Muscle layer of colon (tissue), 2 donors: ENCODE data around the gene TRAP1.

Source experiments
- H3K27ac ChIP-seq: one replicate; pipeline ENCODE4 v1.7.0; 2013; ENCODE audit warnings: low read depth, mild to moderate bottlenecking, low read length, moderate library complexity
- H3K27me3 ChIP-seq, 2 donors: one replicate each; pipeline ENCODE4 v1.7.0; 2013; ENCODE audit warnings: low read length in 2 of 2, mild to moderate bottlenecking in 2 of 2; ENCODE audit not compliant: insufficient read depth in 2 of 2, control insufficient read depth in 1 of 2
- H3K36me3 ChIP-seq: one replicate; pipeline ENCODE4 v1.7.0; 2013; ENCODE audit warnings: mild to moderate bottlenecking, low read length; ENCODE audit not compliant: insufficient read depth
- H3K4me1 ChIP-seq: one replicate; pipeline ENCODE4 v1.7.0; 2013; ENCODE audit warnings: mild to moderate bottlenecking, low read length; ENCODE audit not compliant: insufficient read depth
- H3K4me3 ChIP-seq, 2 donors: one replicate each; pipeline ENCODE4 v1.7.0; 2013; ENCODE audit warnings: low read length in 2 of 2, low read depth in 1 of 2, mild to moderate bottlenecking in 1 of 2, moderate library complexity in 1 of 2
- H3K9ac ChIP-seq: one replicate; pipeline ENCODE4 v1.7.0; 2013; ENCODE audit warnings: low read length
- H3K9me3 ChIP-seq: one replicate; pipeline ENCODE4 v1.7.0; 2013; ENCODE audit warnings: mild to moderate bottlenecking, low read length
- donor health status: abdominal sarcoma.
- donor health status: Adenocarcinoma of cecum.

Gene TRAP1

DNA sequence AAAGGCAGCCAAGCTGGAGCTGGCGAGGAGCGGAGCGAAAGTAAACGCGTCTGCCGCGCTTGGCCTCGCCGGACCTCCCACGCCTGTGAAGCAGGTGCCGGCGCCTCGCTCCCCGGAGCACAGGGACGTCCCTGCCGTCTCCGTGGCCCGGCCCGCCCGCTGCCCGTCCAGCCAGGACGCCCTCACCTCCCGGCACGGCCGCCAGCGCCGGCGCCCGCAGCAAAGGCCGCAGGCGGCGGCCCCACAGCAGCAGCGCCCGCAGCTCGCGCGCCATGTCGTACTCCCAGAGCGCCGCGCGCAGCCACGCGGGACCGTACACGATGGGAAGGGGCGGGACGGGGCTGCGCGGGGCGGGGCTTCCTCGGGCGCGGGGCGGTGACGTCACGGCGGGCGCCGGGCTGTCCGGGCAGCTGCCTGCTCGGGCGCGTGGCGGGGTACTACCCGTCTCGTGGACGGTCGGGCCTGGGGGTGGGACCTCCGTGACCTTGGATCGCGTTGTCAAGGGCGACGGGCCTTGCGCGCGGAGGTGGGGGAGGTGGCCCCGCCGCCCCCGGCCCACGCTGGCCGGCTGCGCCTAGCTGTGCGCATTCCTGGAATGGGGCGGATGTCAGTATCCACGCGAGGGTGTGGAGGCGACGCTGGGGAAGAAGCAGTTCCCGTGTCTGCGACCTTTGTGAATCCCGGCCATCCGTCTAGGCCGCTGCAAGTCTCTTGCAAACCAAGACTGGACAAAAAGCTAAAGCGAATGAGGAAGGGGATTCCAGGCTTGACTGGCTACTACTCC lies at the start of gene TRAP1:
Gene TRAP1, minus strand, starts transcription at position 290 of the 784 bp plus-strand sequence. Its CDS starts 16 bp downstream, at position 274.
- Histone ChIP-seq H3K9ac (peak within 1 kb of the TSS; percentile 27), H3K27ac (peak within 1 kb of the TSS; percentile 94), H3K4me1 (peaks cover 7% of the 10 kb centered on the region), H3K36me3 (no peaks in the 10 kb centered on the region), H3K9me3 (no peaks in the 10 kb centered on the region), H3K27me3 (no peaks in the 10 kb centered on the region), H3K4me3 (peak within 1 kb of the TSS; percentile 39 to 54)

DNA sequence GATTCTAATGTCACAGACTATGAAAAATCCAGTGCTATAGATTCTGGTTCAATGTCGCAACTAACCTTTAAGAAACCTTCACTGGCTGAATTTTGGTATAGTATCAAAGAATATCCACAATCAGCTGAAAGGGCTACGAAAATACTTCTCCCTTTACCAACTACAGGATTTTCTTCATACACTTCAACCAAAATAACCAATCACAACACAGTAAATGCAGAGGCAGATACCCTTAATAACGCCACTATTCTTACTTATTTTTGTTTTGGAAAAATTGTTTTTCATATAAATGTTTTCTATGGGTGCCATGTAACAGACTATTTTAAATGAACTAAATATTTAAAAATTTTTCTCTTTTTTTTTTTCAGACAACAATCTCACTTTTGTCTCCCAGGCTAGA lies 48.9 kb upstream of the TRAP1 start:
- H3K27me3 ChIP-seq = no peaks in the 10 kb centered on the region
- H3K9ac ChIP-seq = no peak overlapping the region
- H3K9me3 ChIP-seq = no peaks in the 10 kb centered on the region
- no peaks in the 10 kb centered on the region for H3K4me1 ChIP-seq
- no peak overlapping the region for H3K4me3 ChIP-seq
- peaks cover 66% of the 10 kb centered on the region for H3K36me3 ChIP-seq
- no peak overlapping the region for H3K27ac ChIP-seq

DNA sequence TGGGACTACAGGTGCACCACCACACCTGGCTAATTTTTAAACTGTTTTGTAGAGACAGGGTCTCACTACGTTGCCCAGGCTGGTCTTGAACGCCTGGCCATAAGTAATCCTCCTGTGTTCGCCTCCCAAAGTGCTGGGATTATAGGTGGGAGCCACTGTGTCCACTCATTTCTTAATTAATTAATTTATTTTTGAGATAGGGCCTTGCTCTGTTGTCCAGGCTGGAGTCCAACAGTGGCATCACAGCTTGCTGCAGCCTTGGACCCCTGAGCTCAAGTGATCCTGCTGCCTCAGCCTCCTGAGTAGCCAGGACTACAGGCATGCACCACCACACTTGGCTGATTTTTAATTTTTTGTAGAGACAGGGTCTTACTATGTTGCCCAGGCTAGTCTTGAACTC lies 47.1 kb upstream of the TRAP1 start:
- Histone ChIP-seq H3K4me1 (no peaks in the 10 kb centered on the region), H3K9me3 (no peaks in the 10 kb centered on the region), H3K27ac (no peak overlapping the region), H3K36me3 (peaks cover 56% of the 10 kb centered on the region), H3K4me3 (no peak overlapping the region), H3K27me3 (no peaks in the 10 kb centered on the region), H3K9ac (no peak overlapping the region)

DNA sequence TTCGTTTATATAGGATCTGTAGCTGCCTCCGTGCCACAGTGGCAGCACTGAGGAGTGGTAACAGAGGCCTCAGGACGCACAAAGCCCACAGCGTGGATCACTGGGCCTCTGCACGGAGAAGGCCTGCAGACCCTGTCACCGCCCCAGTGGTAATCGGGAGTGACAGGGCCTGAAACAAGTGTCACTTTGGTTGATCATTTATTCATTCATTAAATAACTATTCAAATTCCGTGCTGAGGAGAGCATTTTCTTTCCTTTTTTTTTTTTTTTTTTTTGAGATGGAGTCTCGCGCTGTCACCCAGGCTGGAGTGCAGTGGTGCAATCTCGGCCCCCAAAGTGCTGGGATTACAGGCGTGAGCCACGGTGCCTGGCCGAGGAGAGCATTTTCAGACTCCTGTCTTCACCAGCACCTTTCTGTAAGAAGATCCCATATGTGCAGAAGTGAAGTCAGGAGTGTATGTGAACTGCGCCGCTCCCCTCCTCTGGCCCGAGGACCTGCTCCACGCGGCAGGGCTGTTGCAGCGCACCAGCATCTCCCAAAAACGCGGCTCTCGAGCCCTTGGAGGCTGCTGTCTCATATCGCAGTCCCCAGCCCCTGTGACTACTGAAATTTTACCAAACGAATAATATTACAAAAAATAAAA lies 44.9 kb upstream of the TRAP1 start:
- Histone ChIP-seq H3K27me3 (no peaks in the 10 kb centered on the region), H3K4me3 (no peak overlapping the region), H3K27ac (no peak overlapping the region), H3K36me3 (peaks cover 53% of the 10 kb centered on the region), H3K4me1 (no peaks in the 10 kb centered on the region), H3K9ac (no peak overlapping the region), H3K9me3 (no peaks in the 10 kb centered on the region)

DNA sequence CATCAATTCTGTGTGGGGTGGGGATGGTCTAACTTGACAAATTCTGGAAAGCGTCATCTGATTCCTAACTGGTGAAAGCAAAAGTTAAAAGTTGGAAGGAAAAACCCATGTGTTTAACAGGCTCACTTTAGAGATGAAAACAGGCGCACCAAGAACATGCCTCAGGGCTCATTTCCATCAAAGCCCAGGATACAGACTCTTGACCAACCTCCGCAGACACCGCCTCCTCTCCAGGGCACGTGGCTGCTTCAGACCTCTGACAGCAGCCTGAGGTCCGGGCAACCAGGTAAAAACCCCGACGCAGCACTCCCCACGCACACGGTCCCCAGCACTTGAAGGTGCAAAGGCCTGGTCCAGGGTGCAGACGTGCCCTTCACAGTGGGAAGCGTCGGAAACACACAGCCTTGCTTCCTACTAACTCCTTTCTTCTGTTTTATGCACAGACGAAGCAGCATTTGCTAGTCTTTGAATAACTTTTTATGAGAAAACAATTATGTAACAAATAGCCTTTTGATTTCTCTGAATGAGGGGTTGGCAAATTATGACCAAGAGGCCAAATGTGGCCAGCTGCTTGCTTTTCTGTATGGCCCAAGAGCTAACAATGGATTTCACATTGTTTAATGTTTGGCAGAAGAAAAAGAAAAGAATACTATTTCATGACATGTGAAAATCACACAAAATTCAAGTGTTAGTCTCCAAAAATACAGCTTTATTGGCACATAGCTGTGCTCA lies 44.2 kb upstream of the TRAP1 start:
- H3K4me1 ChIP-seq = no peaks in the 10 kb centered on the region
- no peak overlapping the region for H3K4me3 ChIP-seq
- no peaks in the 10 kb centered on the region for H3K27me3 ChIP-seq
- H3K36me3 ChIP-seq = peaks cover 53% of the 10 kb centered on the region
- no peaks in the 10 kb centered on the region for H3K9me3 ChIP-seq
- H3K9ac ChIP-seq = no peak overlapping the region
- H3K27ac ChIP-seq = no peak overlapping the region

DNA sequence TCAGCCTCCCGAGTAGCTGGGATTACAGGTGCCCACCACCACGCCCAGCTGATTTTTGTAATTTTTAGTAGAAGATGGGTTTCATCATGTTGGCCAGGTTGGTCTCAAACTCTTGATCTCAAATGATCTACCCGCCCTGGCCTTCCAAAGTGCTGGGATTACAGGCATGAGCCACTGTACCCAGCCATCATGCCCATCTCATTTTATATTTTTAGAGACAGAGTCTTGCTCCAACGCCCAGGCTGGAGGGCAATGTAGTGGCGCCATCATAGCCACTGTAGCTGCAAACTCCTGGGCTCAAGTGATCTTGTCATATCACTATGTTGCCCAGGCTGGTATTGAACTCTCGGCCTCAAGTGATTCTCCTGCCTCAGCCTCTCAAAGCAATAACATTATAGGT lies 43.2 kb upstream of the TRAP1 start:
- H3K27me3 ChIP-seq = no peaks in the 10 kb centered on the region
- H3K9me3 ChIP-seq = no peaks in the 10 kb centered on the region
- H3K4me3 ChIP-seq = no peak overlapping the region
- peaks cover 53% of the 10 kb centered on the region for H3K36me3 ChIP-seq
- H3K4me1 ChIP-seq = no peaks in the 10 kb centered on the region
- H3K27ac ChIP-seq = no peak overlapping the region
- H3K9ac ChIP-seq = no peak overlapping the region

DNA sequence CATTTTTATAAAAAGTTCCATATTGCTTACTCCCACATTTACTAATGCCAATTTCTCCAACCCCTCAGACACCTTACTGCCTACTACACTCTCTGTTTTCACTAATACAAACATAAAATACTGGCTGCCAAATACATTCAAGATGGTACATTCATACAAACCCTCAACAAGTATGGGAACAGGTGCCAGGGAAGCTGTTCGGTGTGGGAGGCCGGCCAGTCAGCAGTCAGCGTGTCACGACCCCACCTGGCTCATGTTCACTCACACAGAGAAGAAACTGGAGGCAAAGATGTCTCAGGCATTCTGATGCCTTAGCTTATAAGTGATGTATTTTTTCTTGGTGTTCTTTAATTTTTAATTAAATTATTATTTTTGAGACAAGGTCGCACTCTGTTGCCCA lies 42.4 kb upstream of the TRAP1 start:
- peaks cover 2% of the 10 kb centered on the region for H3K4me1 ChIP-seq
- H3K4me3 ChIP-seq = no peak overlapping the region
- no peak overlapping the region for H3K27ac ChIP-seq
- peaks cover 52% of the 10 kb centered on the region for H3K36me3 ChIP-seq
- H3K9me3 ChIP-seq = no peaks in the 10 kb centered on the region
- no peak overlapping the region for H3K9ac ChIP-seq
- no peaks in the 10 kb centered on the region for H3K27me3 ChIP-seq

DNA sequence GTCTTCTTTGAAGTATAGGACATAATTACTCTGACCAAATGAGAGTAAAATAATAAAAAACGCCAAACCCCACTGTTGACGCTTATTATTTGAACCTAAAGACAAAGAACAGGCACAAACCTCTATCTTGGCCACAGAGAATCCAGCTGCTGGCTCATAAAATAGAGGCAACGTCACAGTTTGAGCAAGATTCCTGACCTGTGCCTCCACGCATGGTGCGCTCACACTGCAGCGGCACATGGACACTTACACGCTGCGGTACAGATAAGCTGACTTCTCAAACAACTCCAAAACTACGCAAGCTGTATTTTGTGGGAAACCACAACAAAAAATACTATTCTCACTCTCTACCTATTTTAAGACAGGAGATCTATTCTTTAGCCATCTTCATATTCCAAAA lies 38.8 kb upstream of the TRAP1 start:
- Histone ChIP-seq H3K36me3 (peaks cover 60% of the 10 kb centered on the region), H3K27ac (no peak overlapping the region), H3K4me3 (no peak overlapping the region), H3K9me3 (no peaks in the 10 kb centered on the region), H3K4me1 (peaks cover 12% of the 10 kb centered on the region), H3K27me3 (no peaks in the 10 kb centered on the region), H3K9ac (no peak overlapping the region)

DNA sequence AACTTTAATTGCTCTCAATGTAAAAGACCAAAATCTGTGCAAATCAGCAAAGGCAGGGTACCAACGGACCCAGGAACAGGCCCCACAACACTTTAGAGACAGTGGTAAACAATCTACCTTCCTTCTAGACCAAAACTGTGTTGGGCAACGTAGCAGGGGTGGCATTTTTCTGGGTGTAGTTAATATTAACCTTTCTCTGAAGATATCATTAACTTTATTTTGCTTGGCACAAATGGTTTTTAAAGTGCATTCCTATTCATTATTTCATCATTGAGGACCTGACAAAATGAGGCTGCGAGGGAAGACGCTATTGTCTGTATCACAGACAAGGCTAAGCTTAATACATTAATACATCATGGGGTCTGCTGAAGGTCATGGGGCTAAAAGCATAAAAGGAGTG lies 37.9 kb upstream of the TRAP1 start:
- Histone ChIP-seq H3K9me3 (no peaks in the 10 kb centered on the region), H3K27ac (no peak overlapping the region), H3K27me3 (no peaks in the 10 kb centered on the region), H3K4me3 (no peak overlapping the region), H3K9ac (no peak overlapping the region), H3K36me3 (peaks cover 61% of the 10 kb centered on the region), H3K4me1 (peaks cover 12% of the 10 kb centered on the region)

DNA sequence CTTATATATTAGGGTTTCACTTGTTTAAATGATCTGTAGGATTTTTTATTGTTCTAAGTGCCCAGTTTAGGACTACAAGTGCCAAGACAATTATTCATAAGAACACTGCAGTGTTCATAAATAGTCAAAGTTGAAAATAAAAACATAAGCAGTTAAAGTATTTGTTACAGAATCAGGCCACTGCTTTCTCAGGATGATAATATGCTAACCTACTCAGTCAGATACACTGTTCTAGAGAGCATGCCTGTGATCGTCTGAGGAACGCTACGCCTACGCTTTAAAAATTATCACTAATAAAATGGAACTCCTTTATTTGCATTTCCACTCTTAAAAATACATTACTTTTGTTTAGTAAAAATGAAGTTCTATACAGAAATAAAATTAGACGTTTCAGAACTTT lies 37.4 kb upstream of the TRAP1 start:
- Histone ChIP-seq H3K9ac (no peak overlapping the region), H3K27ac (no peak overlapping the region), H3K9me3 (no peaks in the 10 kb centered on the region), H3K36me3 (peaks cover 66% of the 10 kb centered on the region), H3K27me3 (no peaks in the 10 kb centered on the region), H3K4me1 (peaks cover 12% of the 10 kb centered on the region), H3K4me3 (no peak overlapping the region)

DNA sequence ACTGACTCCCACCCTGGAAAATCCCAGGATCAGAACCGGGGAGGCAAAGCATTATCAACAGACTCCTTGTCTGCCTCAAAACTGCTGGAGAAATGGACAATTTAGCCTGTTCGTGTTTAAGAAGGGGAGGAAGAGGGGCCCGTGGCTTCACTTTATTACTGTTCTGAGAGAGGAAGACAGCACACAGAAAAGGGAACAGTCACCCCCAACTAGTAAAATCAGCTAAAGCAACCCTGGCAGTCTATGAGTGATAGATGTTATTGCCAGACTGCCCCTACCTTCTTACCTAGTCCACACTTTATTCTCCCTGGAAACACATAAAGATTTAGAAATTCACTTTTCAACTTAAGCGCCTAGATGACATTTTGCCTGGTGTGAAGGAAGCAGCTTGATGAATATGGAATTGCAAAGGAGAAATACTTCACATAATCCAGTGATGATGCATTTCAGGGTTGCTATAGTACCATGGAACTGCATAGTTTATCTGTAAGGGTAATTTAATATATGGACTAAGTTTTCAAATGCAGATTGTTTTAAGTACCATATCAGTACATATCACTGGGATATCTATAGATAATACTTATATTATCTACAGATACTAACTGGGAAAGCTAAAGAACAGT lies 36.9 kb upstream of the TRAP1 start:
- peak overlapping the region; percentile 12 for H3K27ac ChIP-seq
- H3K36me3 ChIP-seq = peaks cover 71% of the 10 kb centered on the region
- no peak overlapping the region for H3K4me3 ChIP-seq
- H3K27me3 ChIP-seq = no peaks in the 10 kb centered on the region
- no peaks in the 10 kb centered on the region for H3K9me3 ChIP-seq
- H3K9ac ChIP-seq = no peak overlapping the region
- peaks cover 12% of the 10 kb centered on the region for H3K4me1 ChIP-seq
